T-helper 2 cell (primary cell): ENCODE measurements around the gene SPATA1.
"Not testable (repeated sequence)": the region's sequence is repeated elsewhere in the genome, so short reads cannot be mapped to it uniquely, and the experiment has no call there.

Source experiments
- DNase-seq, 5 experiments: peaks; one replicate each; pipeline versions ENCODE4 v3.0.0 to v3.0.0-alpha.2; 2012 to 2022

Gene SPATA1

DNA sequence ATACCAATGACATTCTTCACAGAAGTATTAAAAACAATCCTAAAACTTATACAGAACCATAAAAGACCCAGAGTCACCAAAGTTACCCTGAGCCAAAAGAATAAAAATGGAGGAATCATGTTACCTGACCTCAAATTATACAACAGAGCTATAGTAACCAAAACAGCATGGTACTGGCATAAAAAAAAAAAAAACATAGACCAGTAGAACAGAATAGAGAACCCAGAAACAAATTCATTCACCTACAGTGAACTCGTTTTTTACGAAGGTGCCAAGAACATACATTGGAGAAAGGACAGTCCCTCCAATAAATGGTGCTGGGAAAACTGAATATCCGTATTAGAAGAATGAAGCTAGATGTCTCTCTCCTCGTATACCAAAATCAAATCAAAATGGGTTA is 2.8 kb downstream of the SPATA1 start:
- DNase-seq = no peak

DNA sequence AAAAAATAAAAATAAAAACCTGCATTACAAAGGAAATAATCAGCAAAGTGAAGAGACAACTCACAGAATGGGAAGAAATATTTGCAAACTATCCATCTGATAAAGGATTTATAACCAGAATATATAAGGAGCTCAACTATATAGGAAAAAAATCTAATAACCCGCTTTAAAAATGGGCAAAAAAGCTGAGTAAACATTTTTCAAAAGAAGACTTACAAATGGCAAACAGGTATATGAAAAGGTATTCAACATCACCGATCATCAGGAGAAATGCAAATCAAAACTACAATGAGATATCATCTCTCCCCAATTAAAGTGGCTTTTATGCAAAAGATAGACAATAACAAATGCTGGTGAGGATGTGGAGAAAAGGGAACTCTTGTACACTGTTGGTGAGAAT is 4.0 kb downstream of the SPATA1 start:
- DNase-seq = no peak

GRCh38 chr1:84510668-84511067 is 4.5 kb downstream of the SPATA1 start:
- no peak for DNase-seq

- no peak for DNase-seq
These were observed 18.4 kb downstream of the SPATA1 start for GRCh38 chr1:84524590-84524989.

GRCh38 chr1:84525779-84526178 is 19.6 kb downstream of the SPATA1 start:
- no peak for DNase-seq

DNA sequence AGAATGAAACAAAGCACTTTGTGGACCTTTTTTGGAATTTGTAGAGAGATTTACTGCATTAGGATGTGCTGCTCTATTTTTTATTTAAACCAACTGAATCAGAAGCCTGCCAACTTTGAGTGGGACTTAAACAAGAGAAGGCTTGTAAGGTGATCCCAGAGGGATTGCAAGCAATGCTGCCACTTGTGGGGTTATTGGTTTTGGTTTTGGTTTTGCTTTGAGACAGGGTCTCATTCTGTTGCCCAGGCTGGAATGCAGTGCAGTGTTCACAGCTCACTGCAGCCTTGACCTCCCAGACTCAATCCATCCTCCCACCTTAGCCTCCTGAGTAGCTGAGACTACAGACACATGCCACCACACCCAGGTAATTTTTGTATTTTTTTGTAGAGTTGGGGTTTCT is 32.4 kb downstream of the SPATA1 start:
- no peak for DNase-seq

DNA sequence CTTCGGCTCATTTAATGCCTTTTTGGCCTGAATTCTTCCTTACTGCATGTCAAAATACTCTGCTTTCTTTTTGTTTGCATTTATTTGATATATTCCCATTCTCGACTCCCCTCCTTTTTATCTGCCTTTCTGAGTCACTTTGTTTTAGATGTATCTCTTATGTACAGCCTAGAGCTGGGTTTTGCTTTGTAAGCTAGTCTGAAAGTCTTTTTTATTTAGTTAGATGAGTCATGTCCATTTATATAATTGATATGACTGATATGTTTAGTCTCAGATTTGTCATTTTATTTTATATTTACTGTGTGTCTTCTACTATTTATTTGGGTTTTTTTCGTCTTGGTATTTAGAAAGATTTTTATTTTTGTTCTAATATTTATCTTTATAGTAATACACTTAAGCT is 33.8 kb downstream of the SPATA1 start:
- no peak for DNase-seq

- no peak for DNase-seq
These were observed 34.6 kb downstream of the SPATA1 start for GRCh38 chr1:84540759-84541158.

GRCh38 chr1:84541679-84542078 is 35.5 kb downstream of the SPATA1 start:
- DNase-seq = no peak

DNA sequence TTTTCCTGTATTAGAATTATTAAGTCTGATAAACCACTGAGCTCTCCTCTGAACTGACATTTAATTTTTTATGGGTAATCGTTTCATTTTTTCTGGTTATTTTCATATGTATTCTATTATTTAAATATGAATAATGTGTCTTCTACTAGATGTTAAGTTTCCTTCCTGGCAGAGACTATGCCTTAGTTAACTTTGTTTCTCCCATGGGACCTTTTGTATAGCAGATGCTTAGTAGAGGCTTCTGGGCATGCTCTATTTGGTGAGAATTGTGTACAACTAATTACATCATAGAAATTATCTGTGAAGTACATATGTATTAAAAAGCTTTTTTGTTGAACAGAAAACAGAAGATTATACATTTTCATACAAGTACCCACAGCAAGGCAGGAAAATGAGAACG is 44.6 kb downstream of the SPATA1 start:
- no peak for DNase-seq

DNA sequence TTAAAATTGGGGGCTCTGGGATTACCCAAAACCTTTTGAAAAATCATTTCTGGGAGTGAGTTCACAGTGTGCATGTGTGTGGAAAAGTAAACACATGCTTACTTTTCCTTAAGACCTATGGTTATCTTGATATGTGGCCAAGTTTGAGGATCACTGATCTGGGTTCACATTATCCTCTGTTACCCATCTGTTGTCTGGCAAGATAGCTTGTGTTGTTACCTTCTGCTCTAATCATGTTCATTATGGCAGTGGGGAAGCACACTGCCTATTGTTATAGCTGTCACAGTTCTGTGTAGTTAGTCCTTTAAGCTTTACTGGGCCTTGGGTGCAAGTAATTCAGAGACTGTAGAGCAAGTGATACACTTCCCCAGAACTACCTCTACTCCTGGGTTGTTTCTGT is 63.0 kb downstream of the SPATA1 start:
- DNase-seq = no peak

DNA sequence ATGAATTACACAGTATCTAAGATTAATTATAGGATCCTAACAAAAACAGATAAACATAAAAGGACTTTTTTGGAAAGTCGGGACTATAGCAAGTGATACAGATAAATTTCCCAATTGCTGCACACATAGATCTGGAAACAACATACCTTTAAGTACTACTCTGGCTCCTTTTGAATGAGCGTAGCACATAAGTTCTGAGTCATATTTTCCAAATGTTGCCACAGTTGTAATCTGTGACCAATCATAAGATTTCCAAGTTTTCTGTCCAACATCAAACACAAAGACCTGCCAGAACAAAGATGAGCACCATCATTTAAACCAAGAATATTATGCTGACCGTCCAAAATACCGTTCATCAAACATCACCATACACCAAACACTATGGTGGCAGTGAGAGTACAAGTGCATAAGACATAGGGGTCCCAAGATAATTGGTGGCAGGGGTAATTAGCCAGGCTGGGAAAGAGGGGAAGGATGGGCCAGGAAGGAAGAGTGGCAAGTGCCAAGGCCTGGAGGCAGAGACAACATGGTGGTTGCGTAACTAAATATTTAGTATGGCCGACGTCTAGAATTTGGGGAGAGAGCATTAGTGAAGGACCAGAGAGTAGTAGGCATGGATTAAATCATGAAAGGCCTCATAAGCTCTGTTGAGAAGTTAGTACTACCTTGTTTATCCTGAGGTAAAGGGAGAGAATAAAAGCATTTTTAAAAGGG is 64.4 kb downstream of the SPATA1 start:
- DNase-seq = no peak

DNA sequence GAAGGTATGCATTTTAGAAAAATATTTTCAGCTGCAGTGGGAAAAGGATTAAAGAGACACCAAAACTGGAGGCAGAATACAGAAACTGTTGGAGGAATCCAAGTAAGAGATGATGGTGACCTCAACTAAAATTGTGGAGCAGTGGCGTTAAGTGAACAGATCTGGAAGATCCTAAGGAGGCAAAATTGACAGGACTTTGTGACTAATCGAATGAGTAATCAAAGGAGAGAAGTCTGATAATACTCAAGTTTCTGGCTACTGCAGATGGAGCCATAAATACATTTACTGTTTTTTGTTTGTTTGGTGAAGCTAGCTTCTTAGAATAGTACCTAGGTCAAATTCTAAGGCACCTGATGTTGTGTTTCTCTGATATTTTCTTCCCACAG is 65.0 kb downstream of the SPATA1 start:
- DNase-seq = no peak

- DNase-seq = peak in 2 of 5 experiments; percentile 0 to 46
These were observed 67.3 kb downstream of the SPATA1 start for GRCh38 chr1:84573481-84573966.

- peak; percentile 70 to 90 (median 83) for DNase-seq
These were observed 68.0 kb downstream of the SPATA1 start, which contains the start of gene CTBS for GRCh38 chr1:84573967-84574842. CTBS (minus strand) TSS chr1:84574440; CDS start chr1:84574415, 25 bp downstream.

- no peak for DNase-seq
These were observed 68.8 kb downstream of the SPATA1 start for GRCh38 chr1:84574936-84575335.

- no peak for DNase-seq
These were observed 75.5 kb downstream of the SPATA1 start for GRCh38 chr1:84581648-84582047.

DNA sequence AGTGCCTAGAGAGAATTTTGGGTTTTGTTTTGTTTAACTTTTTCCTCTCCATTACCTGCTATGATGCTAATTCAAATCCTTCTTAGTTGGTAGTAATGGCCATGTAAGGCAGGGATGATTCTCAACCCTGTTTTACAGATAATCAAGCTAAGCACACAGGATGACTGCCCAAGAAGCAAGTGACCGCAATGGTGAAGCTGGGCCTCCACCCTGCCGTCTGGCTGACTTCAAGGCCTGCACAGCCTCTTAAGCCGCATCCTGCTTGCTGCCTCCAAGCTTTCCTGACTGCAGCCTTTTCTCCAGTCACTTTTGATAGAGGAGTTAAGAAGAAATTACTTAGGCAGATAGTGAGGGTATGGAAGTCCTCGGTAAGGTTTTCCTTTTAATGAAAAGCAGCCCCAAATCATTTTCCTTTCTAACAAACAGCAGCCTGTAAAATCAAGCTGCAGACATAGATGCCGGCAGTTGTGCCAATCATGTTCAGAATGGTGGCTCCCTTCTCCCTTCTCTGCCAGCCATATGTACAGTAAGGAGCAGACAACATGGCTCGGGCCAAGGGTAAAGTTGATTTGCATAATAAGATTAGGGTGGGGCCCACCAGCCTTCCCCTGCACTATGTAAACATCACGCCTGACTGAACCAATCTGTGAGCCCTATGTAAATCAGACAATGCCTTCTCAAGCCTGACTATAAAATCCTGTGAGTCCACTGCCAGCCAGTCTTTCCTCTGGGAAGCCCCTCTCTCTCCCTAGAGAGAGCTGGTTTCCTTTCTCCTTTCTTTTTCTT is 76.8 kb downstream of the SPATA1 start:
- no peak for DNase-seq

DNA sequence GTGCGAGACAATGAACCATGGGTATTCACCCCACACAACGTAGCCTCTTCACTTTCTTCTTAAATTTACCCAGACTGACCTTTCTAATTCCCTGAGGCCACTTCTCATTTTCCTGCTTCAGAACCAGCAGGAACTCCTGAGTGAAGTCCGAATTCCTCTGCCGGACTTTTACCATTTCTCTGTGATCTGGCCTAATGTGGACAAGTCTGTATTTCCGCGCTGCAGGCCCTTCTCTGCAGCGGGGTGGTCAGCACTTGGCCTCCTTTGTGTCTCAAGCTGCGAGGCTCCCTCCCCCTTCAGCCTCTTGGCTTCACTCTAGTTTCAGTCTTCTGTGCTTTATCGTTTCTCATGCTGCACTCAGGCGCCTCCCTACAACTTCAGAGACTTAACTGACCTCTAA is 77.5 kb downstream of the SPATA1 start:
- DNase-seq = no peak

GRCh38 chr1:84584126-84584525 is 77.9 kb downstream of the SPATA1 start:
- no peak for DNase-seq

GRCh38 chr1:84585803-84586202 is 79.6 kb downstream of the SPATA1 start:
- DNase-seq = no peak

DNA sequence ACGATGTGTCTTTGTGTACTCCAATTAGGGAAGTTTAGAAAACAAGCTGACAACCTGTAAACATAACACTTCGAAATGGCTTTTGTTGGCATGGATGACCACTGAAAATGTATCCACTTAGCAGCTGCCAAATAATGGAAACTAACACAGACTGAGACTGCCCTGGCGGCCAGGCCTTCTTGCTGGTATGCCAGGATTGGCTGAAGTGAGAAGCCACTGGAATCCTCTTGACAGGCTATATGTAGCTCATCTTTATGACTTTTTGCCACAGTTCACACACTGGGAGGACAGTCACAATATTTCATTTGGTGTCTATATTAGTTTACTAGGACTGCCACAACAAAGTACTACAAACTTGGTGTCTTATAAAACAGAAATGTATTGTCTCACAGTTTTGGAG is 80.9 kb downstream of the SPATA1 start:
- DNase-seq = no peak

DNA sequence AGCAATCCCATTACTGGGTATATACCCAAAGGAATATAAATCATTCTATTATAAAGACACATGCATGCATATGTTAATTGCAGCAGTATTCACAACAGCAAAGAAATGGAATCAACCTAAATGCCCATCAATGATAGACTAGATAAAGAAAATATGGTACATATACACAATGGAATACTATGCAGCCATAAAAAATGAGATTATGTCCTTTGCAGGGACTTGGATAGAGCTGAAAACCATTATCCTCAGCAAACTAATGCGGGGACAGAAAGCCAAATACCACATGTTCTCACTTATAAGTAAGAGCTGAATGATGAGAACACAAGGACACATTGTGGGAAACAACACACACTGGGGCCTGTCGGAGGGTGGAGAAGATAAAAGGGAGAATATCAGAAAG is 88.8 kb downstream of the SPATA1 start:
- not testable (repeated sequence) for DNase-seq
